ENCODE measurements around the gene LRMDA. TPM values are rescaled to one million over a fixed set of nuclear protein-coding genes. Genes with fewer than 3 reads are reported as not detected.

The LRMDA gene
- total RNA-seq, 2 experiments from 2014 or later, result not detected

GRCh38 chr10:75929630-75930161, 498.3 kb downstream of the LRMDA start:
- no peak overlapping the region for H3K4me3 ChIP-seq (ENCODE audit: low read length)
- intact Hi-C loops (cut with DNase I, micrococcal nuclease), result no loop called here

DNA sequence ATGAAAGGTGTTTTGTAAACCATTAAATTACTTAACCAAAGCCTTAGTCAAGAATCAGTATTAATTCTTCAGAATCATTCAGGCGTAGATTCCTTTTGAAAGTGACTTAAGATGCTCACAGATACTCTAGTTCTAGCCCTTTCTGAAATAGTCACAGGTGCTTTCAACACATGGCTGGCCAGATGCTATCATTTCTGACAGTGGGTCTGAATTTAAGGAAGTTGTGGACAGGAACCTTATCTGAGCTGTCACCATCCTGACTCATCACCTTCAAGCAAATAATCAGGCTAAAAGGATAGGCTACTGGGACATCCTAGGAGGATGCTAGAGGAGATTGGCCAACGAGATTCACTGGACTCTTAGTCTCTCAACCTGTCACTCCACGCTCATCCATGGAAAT, 501.5 kb downstream of the LRMDA start:
- Histone ChIP-seq H3K4me1 (ENCODE audit: insufficient read depth, low read length) (no peaks in the 10 kb centered on the region), H3K27me3 (ENCODE audit: control insufficient read depth in 1 of 2, insufficient read depth in 2 of 2, low read length in 2 of 2) (no peaks in the 10 kb centered on the region), H3K9me3 (ENCODE audit: control insufficient read depth in 1 of 2, insufficient read depth in 1 of 2, low read length in 2 of 2) (no peaks in the 10 kb centered on the region), H3K27ac (ENCODE audit: low read depth in 1 of 2, low read length in 2 of 2) (no peak overlapping the region), H3K4me3 (ENCODE audit: low read length) (no peak overlapping the region), H3K36me3 (ENCODE audit: insufficient read depth, low read length) (no peaks in the 10 kb centered on the region)
- Mint-ChIP-seq H3K9me3 (no peaks in the 10 kb centered on the region), H3K36me3 (ENCODE audit: low read depth) (no peaks in the 10 kb centered on the region), H3K4me1 (ENCODE audit: low read depth) (no peaks in the 10 kb centered on the region), H3K27ac (no peak overlapping the region), H3K4me3 (no peak overlapping the region), H3K27me3 (peaks cover 18% of the 10 kb centered on the region)
- POLR2A ChIA-PET, result no interaction called here
- no peak for ATAC-seq (ENCODE audit: poor library complexity)
- TF ChIP-seq, protein P1, sequence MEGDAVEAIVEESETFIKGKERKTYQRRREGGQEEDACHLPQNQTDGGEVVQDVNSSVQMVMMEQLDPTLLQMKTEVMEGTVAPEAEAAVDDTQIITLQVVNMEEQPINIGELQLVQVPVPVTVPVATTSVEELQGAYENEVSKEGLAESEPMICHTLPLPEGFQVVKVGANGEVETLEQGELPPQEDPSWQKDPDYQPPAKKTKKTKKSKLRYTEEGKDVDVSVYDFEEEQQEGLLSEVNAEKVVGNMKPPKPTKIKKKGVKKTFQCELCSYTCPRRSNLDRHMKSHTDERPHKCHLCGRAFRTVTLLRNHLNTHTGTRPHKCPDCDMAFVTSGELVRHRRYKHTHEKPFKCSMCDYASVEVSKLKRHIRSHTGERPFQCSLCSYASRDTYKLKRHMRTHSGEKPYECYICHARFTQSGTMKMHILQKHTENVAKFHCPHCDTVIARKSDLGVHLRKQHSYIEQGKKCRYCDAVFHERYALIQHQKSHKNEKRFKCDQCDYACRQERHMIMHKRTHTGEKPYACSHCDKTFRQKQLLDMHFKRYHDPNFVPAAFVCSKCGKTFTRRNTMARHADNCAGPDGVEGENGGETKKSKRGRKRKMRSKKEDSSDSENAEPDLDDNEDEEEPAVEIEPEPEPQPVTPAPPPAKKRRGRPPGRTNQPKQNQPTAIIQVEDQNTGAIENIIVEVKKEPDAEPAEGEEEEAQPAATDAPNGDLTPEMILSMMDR (IDR thresholded peaks at IDR 0.05), result no peak
- CTCF ChIA-PET, result no interaction called here
- intact Hi-C loops (cut with DNase I, micrococcal nuclease), result no loop called here
- DNase-seq, result no peak

More at GRCh38 chr10:75929630-75930161, 498.3 kb downstream of the LRMDA start:
- peaks cover 13% of the 10 kb centered on the region for H3K27me3 Mint-ChIP-seq
- H3K27ac ChIP-seq (ENCODE audit: low read depth in 1 of 2, low read length in 2 of 2), result no peak overlapping the region
- no peak for ATAC-seq (ENCODE audit: poor library complexity)
- no peaks in the 10 kb centered on the region for H3K9me3 ChIP-seq (ENCODE audit: control insufficient read depth in 1 of 2, insufficient read depth in 1 of 2, low read length in 2 of 2)
- CTCF ChIA-PET, result no interaction called here
- H3K9me3 Mint-ChIP-seq, result no peaks in the 10 kb centered on the region
- no peaks in the 10 kb centered on the region for H3K36me3 Mint-ChIP-seq (ENCODE audit: low read depth)
- POLR2A ChIA-PET, result no interaction called here
- H3K4me3 Mint-ChIP-seq, result no peak overlapping the region
- H3K27me3 ChIP-seq (ENCODE audit: control insufficient read depth in 1 of 2, insufficient read depth in 2 of 2, low read length in 2 of 2), result no peaks in the 10 kb centered on the region
- H3K36me3 ChIP-seq (ENCODE audit: insufficient read depth, low read length), result no peaks in the 10 kb centered on the region
- H3K4me1 ChIP-seq (ENCODE audit: insufficient read depth, low read length), result no peaks in the 10 kb centered on the region
- H3K27ac Mint-ChIP-seq, result no peak overlapping the region
- TF ChIP-seq, protein P1 (IDR thresholded peaks at IDR 0.05), result no peak
- no peak for DNase-seq
- no peaks in the 10 kb centered on the region for H3K4me1 Mint-ChIP-seq (ENCODE audit: low read depth)

- ATAC-seq (ENCODE audit: poor library complexity), result no peak
- Mint-ChIP-seq H3K4me3 (no peak overlapping the region), H3K36me3 (ENCODE audit: low read depth) (no peaks in the 10 kb centered on the region), H3K4me1 (ENCODE audit: low read depth) (no peaks in the 10 kb centered on the region), H3K27me3 (peaks cover 18% of the 10 kb centered on the region), H3K27ac (no peak overlapping the region), H3K9me3 (no peaks in the 10 kb centered on the region)
- H3K4me1 ChIP-seq (ENCODE audit: insufficient read depth, low read length), result no peaks in the 10 kb centered on the region
- TF ChIP-seq, protein P1 (IDR thresholded peaks at IDR 0.05), result no peak
- DNase-seq, result no peak
- intact Hi-C loops (cut with DNase I, micrococcal nuclease), result no loop called here
- POLR2A ChIA-PET, result no interaction called here
- H3K27ac ChIP-seq (ENCODE audit: low read depth in 1 of 2, low read length in 2 of 2), result no peak overlapping the region
- H3K36me3 ChIP-seq (ENCODE audit: insufficient read depth, low read length), result no peaks in the 10 kb centered on the region
- no peaks in the 10 kb centered on the region for H3K27me3 ChIP-seq (ENCODE audit: control insufficient read depth in 1 of 2, insufficient read depth in 2 of 2, low read length in 2 of 2)
- CTCF ChIA-PET, result no interaction called here
- H3K4me3 ChIP-seq (ENCODE audit: low read length), result no peak overlapping the region
- no peaks in the 10 kb centered on the region for H3K9me3 ChIP-seq (ENCODE audit: control insufficient read depth in 1 of 2, insufficient read depth in 1 of 2, low read length in 2 of 2)
Observed at GRCh38 chr10:75935240-75935639, 503.8 kb downstream of the LRMDA start.
